ENCODE measurements around the gene CEP295NL. TPM values are rescaled to one million over a fixed set of nuclear protein-coding genes. Genes with fewer than 3 reads are reported as not detected.
"Not testable (repeated sequence)": the region's sequence is repeated elsewhere in the genome, so short reads cannot be mapped to it uniquely, and the experiment has no call there.

CEP295NL gene, protein sequence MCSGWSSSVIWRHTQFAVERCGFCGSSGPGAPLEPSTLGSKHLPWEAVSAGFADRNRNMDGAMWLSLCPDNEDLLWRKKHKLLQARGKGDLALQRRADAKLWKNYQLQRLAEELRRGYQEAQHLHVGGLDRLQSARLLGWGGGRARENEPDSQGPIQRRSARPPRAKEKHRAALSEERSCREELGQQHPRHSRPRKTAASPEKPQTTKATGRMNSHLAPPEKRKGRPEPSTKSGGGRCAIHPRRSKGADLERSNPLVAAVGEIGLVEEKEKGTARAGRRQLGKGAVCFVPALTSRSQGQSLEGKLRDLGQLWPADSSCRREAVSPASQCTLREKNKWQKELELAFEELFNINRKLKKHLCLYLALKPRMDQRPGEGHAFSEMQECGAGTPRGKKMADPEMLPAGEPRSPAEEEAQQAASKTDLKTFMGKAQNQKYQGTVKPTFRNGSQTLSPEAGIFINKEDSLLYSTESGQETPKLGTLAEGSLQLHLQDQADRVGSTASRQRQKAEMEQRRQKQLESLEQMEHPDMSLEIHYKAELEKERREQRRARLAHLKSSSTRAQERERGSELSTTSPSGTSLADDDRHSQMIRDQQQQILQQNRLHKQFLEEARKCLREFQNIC
- not detected for total RNA-seq

- Mint-ChIP-seq H3K4me3 (no peak within 1 kb of the TSS), H3K36me3 (ENCODE audit: low read depth) (no peaks in the 10 kb centered on the region), H3K27me3 (ENCODE audit: low read depth) (no peaks in the 10 kb centered on the region), H3K27ac (no peak within 1 kb of the TSS), H3K4me1 (ENCODE audit: low read depth) (peaks cover 8% of the 10 kb centered on the region), H3K9me3 (no peaks in the 10 kb centered on the region)
- intact Hi-C loops (cut with micrococcal nuclease), result no loop called here
- CTCF ChIA-PET, result interaction anchor here (0.5 to 1.1 kb wide), 2 partner anchors 38 to 493 kb away, joined by 3 to 4 read pairs; no protein-coding TSS in a partner anchor
- DNase-seq, result peak; percentile 23
Measured at GRCh38 chr17:78903101-78903779, at the start of gene CEP295NL. Gene CEP295NL, minus strand, starts transcription at chr17:78903201. Its CDS starts 1,373 bp downstream, at chr17:78901828.

GRCh38 chr17:78952706-78953105, 49.7 kb upstream of the CEP295NL start:
- intact Hi-C loops (cut with micrococcal nuclease), result no loop called here
- H3K36me3 Mint-ChIP-seq (ENCODE audit: low read depth), result no peaks in the 10 kb centered on the region
- peaks cover 20% of the 10 kb centered on the region for H3K9me3 Mint-ChIP-seq
- H3K27ac Mint-ChIP-seq, result no peak overlapping the region
- H3K4me3 Mint-ChIP-seq, result no peak overlapping the region
- CTCF ChIA-PET, result interaction anchor here (2.0 kb wide), 1 partner anchor 18 kb away, joined by 7 read pairs; no protein-coding TSS in a partner anchor
- no peak for DNase-seq
- peaks cover 1% of the 10 kb centered on the region for H3K4me1 Mint-ChIP-seq (ENCODE audit: low read depth)
- no peaks in the 10 kb centered on the region for H3K27me3 Mint-ChIP-seq (ENCODE audit: low read depth)

DNA sequence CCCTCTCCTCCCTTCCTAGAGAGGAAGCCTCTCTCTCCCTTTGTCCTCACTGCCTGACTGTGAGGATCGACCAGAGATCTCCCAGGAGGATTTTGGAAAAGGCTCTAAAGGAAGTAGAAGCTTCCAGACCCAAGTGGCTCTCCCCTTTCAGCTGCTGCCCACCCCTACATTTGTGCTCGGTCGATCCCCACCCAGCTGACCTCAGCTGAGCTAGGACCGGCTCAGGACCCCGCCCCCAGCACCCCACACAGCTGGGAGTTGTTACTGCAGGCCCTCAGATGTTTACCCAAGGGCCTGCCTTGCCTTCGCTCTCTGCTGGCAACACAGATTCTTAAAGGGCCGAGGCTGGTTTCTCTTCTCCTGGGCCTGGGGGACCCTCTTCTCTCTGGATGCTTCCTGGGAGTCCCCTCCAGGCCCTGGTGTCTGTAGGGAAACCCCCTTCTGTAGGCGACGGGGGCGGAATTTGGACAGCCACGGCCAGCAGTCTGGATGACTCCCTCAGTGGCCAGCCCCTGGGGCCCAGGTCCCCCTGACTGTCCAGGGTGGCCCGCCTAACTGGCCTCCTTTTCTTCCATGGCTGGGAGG, 49.1 kb upstream of the CEP295NL start:
- CTCF ChIA-PET, result interaction anchor here (2.0 kb wide), 1 partner anchor 19 kb away, joined by 7 read pairs; no protein-coding TSS in a partner anchor
- no peak for DNase-seq
- peaks cover 20% of the 10 kb centered on the region for H3K9me3 Mint-ChIP-seq
- H3K27me3 Mint-ChIP-seq (ENCODE audit: low read depth), result no peaks in the 10 kb centered on the region
- no peaks in the 10 kb centered on the region for H3K36me3 Mint-ChIP-seq (ENCODE audit: low read depth)
- intact Hi-C loops (cut with micrococcal nuclease), result no loop called here
- peaks cover 1% of the 10 kb centered on the region for H3K4me1 Mint-ChIP-seq (ENCODE audit: low read depth)
- H3K4me3 Mint-ChIP-seq, result no peak overlapping the region
- H3K27ac Mint-ChIP-seq, result no peak overlapping the region

- H3K27ac Mint-ChIP-seq, result no peak overlapping the region
- no peaks in the 10 kb centered on the region for H3K36me3 Mint-ChIP-seq (ENCODE audit: low read depth)
- H3K9me3 Mint-ChIP-seq, result peaks cover 20% of the 10 kb centered on the region
- CTCF ChIA-PET, result interaction anchor here (1.4 to 2.0 kb wide), 2 partner anchors 20 to 87 kb away, joined by 3 to 7 read pairs; no protein-coding TSS in a partner anchor
- intact Hi-C loops (cut with micrococcal nuclease), result no loop called here
- H3K4me1 Mint-ChIP-seq (ENCODE audit: low read depth), result peaks cover 1% of the 10 kb centered on the region
- no peaks in the 10 kb centered on the region for H3K27me3 Mint-ChIP-seq (ENCODE audit: low read depth)
- no peak overlapping the region for H3K4me3 Mint-ChIP-seq
- DNase-seq, result no peak
Measured at GRCh38 chr17:78950870-78951269, 47.9 kb upstream of the CEP295NL start.

DNA sequence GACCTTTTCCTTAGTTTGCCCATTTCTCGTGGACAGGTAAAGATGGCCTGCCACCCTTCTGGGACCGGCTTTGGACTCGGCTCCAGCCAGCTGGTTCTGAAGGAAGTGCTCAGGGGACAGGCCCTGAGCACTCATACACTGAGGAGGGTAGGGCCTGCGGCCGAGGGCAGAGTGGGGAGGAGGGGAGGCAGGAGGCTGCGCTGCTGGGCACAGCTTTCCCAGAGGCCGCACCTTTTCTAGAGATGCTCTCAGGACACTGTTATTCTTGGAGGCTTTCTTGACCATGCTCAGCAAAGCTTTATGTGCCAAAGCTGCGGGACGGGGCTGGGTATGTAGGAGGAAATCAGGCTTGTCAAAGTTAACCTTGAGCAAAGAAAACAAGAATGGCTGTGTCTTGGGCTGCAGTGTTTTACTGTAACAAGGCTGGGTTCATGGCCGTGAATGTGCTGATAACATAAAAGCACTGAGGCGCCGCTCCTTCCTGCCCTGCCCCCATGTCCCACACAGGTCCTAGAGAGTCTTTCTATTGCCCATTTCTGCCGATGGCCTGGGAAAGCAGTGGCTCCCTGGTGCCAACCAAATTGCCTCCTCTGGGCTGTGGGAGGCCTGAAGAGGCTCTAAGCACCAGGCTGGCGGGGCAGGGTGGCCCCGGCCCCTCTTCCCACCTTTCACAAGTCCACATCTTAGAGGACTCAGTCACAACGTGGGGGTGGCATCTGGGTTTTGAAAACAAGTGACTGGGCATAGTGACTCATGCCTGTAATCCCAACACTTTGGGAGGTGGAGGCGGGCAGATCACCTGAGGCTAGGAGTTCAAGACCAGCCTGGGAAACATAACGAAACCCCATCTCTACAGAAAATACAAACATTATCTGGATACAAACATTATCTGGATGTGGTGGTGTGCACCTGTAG, 44.5 kb upstream of the CEP295NL start:
- no peaks in the 10 kb centered on the region for H3K27me3 Mint-ChIP-seq (ENCODE audit: low read depth)
- H3K27ac Mint-ChIP-seq, result no peak overlapping the region
- peaks cover 20% of the 10 kb centered on the region for H3K9me3 Mint-ChIP-seq
- CTCF ChIA-PET, result interaction anchor here (1.0 kb wide), 1 partner anchor 81 kb away, joined by 5 read pairs; no protein-coding TSS in a partner anchor
- H3K4me1 Mint-ChIP-seq (ENCODE audit: low read depth), result no peaks in the 10 kb centered on the region
- intact Hi-C loops (cut with micrococcal nuclease), result no loop called here
- H3K4me3 Mint-ChIP-seq, result no peak overlapping the region
- no peaks in the 10 kb centered on the region for H3K36me3 Mint-ChIP-seq (ENCODE audit: low read depth)
- no peak for DNase-seq

- H3K4me3 Mint-ChIP-seq, result no peak overlapping the region
- no peaks in the 10 kb centered on the region for H3K27me3 Mint-ChIP-seq (ENCODE audit: low read depth)
- CTCF ChIA-PET, result interaction anchor here (0.7 kb wide), 1 partner anchor 19 kb away, joined by 4 read pairs; no protein-coding TSS in a partner anchor
- H3K27ac Mint-ChIP-seq, result no peak overlapping the region
- intact Hi-C loops (cut with micrococcal nuclease), result no loop called here
- peaks cover 20% of the 10 kb centered on the region for H3K9me3 Mint-ChIP-seq
- H3K36me3 Mint-ChIP-seq (ENCODE audit: low read depth), result no peaks in the 10 kb centered on the region
- DNase-seq, result no peak
- no peaks in the 10 kb centered on the region for H3K4me1 Mint-ChIP-seq (ENCODE audit: low read depth)
Measured at GRCh38 chr17:78946631-78947030, 43.6 kb upstream of the CEP295NL start.

GRCh38 chr17:78946131-78946530, 43.1 kb upstream of the CEP295NL start:
- intact Hi-C loops (cut with micrococcal nuclease), result no loop called here
- CTCF ChIA-PET, result interaction anchor here (0.7 kb wide), 1 partner anchor 19 kb away, joined by 4 read pairs; no protein-coding TSS in a partner anchor
- peaks cover 16% of the 10 kb centered on the region for H3K9me3 Mint-ChIP-seq
- no peaks in the 10 kb centered on the region for H3K27me3 Mint-ChIP-seq (ENCODE audit: low read depth)
- no peak overlapping the region for H3K4me3 Mint-ChIP-seq
- no peaks in the 10 kb centered on the region for H3K36me3 Mint-ChIP-seq (ENCODE audit: low read depth)
- H3K27ac Mint-ChIP-seq, result no peak overlapping the region
- no peak for DNase-seq
- H3K4me1 Mint-ChIP-seq (ENCODE audit: low read depth), result no peaks in the 10 kb centered on the region

GRCh38 chr17:78945455-78945854, 42.5 kb upstream of the CEP295NL start:
- intact Hi-C loops (cut with micrococcal nuclease); H3K9me3 Mint-ChIP-seq; H3K27ac Mint-ChIP-seq; H3K27me3 Mint-ChIP-seq (ENCODE audit: low read depth); DNase-seq; H3K4me3 Mint-ChIP-seq; H3K36me3 Mint-ChIP-seq (ENCODE audit: low read depth); CTCF ChIA-PET; H3K4me1 Mint-ChIP-seq (ENCODE audit: low read depth): not testable (repeated sequence)

DNA sequence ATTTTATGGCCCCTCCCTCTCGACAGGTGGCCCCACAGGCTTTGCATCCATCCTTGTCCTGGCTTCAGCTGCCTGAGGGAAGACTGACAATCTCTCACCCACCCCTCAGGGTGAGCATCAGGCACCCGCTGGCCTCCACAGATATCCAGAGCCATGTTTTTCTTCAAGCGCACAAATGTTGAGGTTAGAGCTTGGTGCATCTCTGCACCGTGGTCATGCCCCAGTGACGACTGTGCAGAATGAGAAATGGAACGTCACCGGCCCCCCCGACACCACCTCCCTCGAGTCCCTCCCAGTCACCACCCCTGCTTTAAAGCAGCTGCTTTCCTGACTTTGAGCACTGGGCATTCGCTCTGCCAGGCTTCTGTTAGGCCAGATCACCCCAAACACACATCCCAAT, 42.0 kb upstream of the CEP295NL start:
- DNase-seq, result no peak
- Mint-ChIP-seq H3K36me3 (ENCODE audit: low read depth) (no peaks in the 10 kb centered on the region), H3K27ac (no peak overlapping the region), H3K4me3 (no peak overlapping the region), H3K27me3 (ENCODE audit: low read depth) (no peaks in the 10 kb centered on the region), H3K4me1 (ENCODE audit: low read depth) (no peaks in the 10 kb centered on the region), H3K9me3 (peaks cover 4% of the 10 kb centered on the region)
- intact Hi-C loops (cut with micrococcal nuclease), result no loop called here
- CTCF ChIA-PET, result interaction anchor here (1.4 kb wide), 1 partner anchor 26 kb away, joined by 3 read pairs; no protein-coding TSS in a partner anchor

GRCh38 chr17:78944026-78944425, 41.0 kb upstream of the CEP295NL start:
- no peak overlapping the region for H3K4me3 Mint-ChIP-seq
- no peaks in the 10 kb centered on the region for H3K4me1 Mint-ChIP-seq (ENCODE audit: low read depth)
- DNase-seq, result no peak
- no peaks in the 10 kb centered on the region for H3K9me3 Mint-ChIP-seq
- H3K27me3 Mint-ChIP-seq (ENCODE audit: low read depth), result no peaks in the 10 kb centered on the region
- intact Hi-C loops (cut with micrococcal nuclease), result no loop called here
- H3K36me3 Mint-ChIP-seq (ENCODE audit: low read depth), result no peaks in the 10 kb centered on the region
- CTCF ChIA-PET, result interaction anchor here (0.7 to 1.4 kb wide), 3 partner anchors 27 to 450 kb away, joined by 3 to 4 read pairs (median 3); no protein-coding TSS in a partner anchor
- H3K27ac Mint-ChIP-seq, result no peak overlapping the region

DNA sequence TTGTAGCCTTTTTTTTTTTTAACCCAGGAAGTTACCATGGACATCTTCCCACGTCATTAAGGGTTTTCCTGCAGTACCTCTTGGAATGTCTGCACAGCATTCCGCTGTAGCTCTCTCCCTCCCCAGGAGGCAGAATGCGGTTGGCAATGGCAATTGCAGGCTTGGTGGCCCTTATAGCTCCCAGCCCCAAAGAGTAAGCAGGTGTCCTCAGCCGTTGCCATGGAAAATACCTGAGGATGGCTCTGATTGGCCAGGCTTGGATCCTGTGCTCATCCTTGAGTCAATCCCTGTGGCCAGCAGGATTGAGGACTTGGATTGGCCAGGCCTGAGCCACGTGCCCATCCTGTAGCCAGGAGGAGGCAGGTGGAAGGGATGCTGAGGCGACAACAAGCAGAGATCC, 37.7 kb upstream of the CEP295NL start:
- Mint-ChIP-seq H3K27ac (no peak overlapping the region), H3K27me3 (ENCODE audit: low read depth) (no peaks in the 10 kb centered on the region), H3K36me3 (ENCODE audit: low read depth) (no peaks in the 10 kb centered on the region), H3K4me3 (no peak overlapping the region), H3K4me1 (ENCODE audit: low read depth) (no peaks in the 10 kb centered on the region), H3K9me3 (no peaks in the 10 kb centered on the region)
- DNase-seq, result no peak
- intact Hi-C loops (cut with micrococcal nuclease), result no loop called here
- CTCF ChIA-PET, result no interaction called here

All from activated naive CD4-positive, alpha-beta T cell treated with anti-CD3 and anti-CD28 coated beads for 36 hours (primary cell).